HG02623 (cell line): ENCODE data around the gene NKD2.

Source experiments
- ATAC-seq: cut with Tn5 transposase; IDR thresholded peaks from one replicate; pipeline ENCODE4 v1.9.1; 2021; ENCODE audit warnings: moderate library complexity; ENCODE audit not compliant: unreplicated experiment

The NKD2 gene

DNA sequence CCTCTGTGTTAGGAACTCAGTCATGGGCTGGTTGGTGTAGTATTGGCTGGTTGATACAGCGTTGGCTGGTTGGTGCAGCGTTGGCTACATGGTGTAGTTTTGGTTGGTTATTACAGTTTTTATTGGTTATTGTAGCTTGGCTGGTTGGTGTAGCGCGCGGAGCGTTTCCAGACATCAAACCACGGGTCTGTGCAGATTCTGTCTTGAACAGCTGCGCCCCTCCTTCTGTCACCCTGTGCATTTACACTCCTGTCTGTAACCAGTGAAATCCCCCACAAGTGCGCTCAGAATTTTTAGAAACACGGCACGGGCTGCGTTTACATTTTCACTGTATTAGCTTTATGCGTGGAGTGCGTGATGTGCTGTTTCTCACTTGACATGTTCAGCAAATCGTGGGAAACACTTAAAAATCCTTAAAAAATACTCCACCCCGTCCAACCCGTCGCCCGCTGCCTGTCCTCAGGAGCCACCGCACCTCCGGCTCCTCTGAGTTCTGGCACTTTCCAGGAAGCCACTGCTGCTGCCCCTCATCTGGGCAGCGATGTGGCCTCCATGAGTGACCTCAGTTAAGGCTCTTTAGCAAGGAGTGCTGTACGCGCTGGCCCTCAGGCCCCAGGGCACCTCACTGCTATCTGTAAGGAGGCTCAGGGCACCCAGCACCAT, 20.8 kb downstream of the NKD2 start:
- ATAC-seq, result no peak

- no peak for ATAC-seq
Observed at GRCh38 chr5:1029945-1030625, 21.5 kb downstream of the NKD2 start.

- ATAC-seq, result no peak
Observed at GRCh38 chr5:1030801-1031271, 22.2 kb downstream of the NKD2 start.

GRCh38 chr5:1031306-1031959, 22.8 kb downstream of the NKD2 start:
- ATAC-seq, result no peak

DNA sequence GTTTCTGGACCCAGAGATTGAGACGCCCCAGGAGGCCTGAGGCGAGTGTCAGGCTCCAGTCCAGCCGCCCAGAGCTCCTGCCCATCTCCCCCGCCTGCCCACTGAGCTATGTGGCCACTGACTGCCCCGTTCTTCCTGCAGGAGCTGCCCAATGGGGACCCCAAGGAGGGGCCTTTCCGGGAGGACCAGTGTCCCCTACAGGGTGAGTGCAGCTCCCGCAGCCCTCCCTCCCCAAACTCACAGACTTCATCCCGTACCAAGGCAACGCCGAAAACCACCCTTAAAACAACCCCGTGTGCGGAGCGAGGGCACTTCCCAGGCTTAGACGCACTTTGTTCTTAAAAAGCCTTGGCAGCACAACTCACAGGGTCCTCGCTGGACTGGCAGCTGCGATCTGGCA, 23.4 kb downstream of the NKD2 start:
- ATAC-seq, result no peak

- no peak for ATAC-seq
Observed at GRCh38 chr5:1032551-1033027, 24.0 kb downstream of the NKD2 start.

- no peak for ATAC-seq
Observed at GRCh38 chr5:1033178-1033577, 24.6 kb downstream of the NKD2 start.

DNA sequence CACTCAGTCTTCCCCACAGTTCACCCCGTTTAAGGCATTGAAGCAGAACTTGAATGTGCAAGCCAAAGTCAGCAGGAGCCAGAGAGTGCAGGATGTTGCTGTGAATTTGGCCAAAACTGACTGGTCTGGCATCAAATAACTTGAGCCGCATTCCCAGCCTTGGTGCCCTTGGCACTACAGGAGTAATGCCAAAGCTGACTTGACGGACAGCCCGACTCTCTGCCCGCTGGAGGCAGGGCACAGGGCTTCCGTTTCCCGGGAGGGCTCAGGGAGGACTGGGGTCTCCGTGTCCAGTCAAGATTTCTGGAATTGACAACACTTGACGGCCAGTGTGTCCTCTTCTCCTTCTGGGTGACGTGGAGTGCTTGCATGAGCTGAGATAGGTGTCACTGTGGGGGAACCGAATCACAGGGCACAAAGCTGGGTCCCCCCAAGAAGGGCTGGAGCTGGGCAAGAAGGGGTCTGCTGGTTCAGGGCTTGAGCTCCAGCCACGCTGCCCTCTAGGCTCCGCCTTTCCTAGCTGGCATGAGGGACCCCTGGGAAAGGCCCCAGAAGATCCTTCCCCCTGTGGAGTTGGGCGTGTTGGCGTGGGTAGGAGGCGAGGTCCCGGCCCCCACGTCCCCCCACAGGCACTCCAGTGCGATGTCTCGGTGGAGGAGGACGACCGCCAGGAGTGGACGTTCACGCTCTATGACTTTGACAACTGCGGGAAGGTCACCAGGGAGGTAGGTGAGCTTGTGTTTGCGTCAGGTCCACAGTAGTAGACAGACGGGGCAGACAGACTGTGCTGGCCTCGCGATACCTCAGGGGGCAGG, 25.2 kb downstream of the NKD2 start:
- no peak for ATAC-seq

GRCh38 chr5:1034421-1034905, 25.9 kb downstream of the NKD2 start:
- no peak for ATAC-seq

DNA sequence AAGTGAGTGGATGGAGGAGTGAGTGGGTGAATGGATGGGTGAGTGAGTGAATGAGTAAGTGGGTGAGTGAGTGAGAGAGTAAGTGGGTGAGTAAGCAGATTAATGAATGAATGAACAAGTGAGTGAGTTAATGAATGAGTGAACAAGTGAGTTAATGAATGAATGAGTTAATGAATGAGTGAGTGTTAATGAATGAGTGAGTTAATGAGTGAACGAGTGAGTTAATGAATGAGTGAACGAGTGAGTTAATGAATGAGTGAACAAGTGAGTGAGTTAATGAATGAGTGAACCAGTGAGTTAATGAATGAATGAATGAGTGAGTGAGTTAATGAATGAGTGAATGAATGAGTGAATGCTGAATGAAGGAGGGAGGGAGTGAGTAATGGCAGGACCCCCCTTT, 26.4 kb downstream of the NKD2 start:
- no peak for ATAC-seq

DNA sequence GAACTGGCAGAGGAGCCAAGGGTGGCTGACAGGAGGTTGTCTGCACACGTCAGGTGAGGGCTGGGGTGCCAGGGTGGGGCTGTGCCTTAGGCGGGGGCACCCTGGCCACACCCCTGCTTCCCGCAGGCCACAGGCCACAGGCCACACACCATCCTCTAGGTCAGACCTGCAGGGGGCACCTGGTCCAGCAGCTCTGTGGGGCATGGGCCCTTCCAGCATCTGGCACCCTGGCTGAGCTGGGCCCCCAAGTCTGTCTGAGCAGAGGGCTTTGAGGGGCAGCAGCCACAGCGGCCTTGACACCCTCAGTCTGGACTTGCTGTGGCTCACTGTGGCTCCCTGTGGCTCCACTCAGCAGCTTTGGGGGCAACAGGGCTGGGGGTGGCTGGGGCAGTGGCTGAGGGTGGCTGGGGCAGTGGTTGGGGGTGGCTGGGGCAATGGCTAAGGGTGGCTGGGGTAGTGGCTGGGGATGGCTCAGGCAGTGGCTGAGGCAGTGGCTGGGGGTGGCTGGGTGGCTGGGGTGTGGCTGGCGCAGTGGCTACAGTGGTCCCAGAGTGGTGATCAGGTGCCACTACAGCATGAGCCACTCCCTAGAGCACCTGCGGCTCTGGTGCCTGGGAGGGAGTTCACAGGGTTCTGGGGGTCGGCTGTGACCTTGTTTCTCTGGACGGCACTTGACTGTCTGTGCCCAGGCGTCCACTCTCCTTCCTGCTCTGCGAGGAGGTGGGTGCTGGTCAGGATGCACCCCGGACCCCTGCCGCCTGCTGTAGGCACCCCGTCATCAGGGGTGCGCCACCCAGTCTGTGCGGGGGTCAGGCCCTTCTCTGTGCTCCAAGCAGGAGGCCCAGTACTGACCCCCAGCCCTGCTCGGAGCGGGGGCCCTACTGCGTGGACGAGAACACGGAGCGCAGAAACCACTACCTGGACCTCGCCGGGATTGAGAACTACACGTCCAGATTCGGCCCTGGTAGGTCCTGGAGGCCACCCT, 27.1 kb downstream of the NKD2 start:
- ATAC-seq, result no peak

DNA sequence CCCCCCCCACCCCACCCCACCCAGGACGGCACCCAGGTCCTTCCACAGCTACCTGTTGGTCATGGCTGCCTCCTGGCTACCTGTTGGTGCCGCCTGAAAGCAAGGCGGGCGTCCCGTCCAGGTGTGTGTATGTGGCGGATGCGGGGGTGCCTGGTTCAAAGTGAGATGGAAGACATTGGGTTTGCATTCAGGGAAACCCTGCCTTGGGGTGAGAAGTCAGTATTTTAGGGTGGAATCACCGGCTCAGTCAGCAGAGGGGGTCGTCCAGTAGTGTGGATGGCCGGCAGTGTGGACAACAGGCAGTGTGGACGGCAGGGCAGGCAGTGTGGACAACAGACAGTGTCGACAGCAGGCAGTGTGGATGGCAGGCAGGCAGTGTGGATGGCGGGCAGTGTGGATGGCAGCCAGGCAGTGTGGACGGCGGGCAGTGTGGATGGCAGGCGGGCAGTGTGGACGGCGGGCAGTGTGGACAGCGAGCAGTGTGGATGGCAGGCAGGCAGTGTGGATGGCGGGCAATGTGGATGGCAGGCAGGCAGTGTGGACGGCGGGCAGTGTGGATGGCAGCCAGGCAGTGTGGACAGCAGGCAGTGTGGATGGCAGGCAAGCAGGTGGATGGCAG, 28.0 kb downstream of the NKD2 start:
- no peak for ATAC-seq

DNA sequence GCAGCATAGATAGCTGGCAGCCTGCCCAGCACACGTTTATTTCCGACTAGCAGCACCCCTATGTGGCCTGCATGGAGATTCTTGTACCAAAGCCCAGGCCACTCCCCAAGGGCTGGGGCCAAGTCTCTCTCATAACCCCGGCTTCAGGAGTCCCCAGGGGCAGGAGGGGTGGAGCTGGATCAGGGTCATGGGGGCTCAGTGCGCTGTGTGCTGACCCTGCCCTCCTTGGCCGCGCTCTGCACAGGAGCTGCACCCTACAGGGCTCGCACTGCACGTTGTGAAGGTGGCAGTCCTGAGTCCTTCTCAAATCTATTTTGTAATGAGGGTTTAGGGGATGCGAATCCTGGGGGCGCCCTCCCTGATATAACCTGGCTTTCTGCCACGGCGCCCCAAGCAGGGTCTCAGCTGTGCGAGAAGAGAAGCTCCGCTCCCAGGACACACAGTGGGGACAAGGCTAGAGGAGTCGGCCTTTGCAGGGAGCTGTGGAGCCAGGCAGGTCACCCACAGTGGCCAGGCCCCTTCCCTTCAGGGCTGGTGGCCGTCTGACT, 28.6 kb downstream of the NKD2 start:
- ATAC-seq, result no peak

DNA sequence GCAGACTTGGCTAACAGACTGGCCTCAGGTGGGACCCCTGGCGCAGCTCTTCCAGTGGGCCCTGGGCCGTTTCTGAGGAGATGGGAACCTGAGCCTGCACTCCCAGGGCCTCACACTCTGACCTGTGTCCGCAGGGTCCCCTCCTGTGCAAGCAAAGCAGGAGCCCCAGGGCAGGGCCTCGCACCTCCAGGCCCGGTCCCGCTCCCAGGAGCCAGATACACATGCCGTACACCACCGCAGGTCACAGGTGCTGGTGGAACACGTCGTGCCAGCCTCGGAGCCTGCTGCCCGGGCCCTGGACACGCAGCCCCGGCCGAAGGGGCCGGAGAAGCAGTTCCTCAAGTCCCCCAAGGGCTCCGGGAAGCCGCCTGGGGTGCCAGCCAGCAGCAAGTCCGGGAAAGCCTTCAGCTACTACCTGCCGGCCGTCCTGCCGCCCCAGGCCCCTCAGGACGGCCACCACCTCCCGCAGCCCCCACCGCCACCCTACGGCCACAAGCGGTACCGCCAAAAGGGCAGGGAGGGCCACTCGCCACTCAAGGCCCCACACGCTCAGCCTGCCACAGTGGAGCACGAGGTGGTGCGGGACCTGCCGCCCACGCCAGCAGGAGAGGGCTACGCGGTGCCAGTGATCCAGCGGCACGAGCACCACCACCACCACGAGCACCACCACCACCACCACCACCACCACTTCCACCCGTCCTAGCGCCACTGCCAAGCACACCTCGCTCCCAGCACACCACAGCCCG, 29.2 kb downstream of the NKD2 start:
- no peak for ATAC-seq

DNA sequence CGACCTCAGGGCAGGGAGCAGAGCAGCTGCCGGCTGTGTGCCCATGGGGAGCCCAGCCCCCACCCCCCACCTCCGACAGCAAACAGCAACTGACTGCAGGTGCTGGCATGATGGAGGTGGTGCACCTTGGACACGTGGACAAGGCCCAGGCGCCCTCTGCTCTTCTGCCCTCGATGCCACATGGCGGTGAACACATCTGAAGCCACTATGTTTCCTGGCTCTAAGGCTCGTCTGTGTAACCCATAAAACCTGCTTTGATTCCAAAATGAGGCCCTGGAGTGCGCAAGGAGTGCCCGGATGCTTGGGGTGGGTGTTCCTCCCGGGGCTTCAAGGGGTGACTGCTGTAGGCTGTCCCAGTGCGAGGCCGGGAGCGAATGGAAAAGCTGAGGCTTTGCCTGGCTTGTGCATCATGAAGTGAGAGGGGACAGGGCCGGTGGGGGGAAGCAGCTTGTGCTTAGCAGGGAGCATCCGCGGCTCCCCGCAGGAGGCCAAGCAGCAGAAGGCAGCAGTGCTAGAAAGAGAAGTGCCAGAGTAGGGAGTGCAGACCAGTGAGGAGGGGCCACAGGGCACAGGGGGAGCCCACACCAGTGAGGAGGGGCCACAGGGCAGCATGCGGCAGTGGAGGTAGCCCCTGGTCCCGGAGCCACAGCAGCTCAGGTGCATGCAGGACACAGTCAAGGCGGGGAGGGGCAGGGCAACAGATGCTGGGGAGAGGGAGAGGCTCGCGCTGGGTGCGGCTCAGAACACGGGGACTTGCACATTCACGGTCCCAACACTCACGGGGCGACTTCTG, 30.0 kb downstream of the NKD2 start:
- no peak for ATAC-seq

DNA sequence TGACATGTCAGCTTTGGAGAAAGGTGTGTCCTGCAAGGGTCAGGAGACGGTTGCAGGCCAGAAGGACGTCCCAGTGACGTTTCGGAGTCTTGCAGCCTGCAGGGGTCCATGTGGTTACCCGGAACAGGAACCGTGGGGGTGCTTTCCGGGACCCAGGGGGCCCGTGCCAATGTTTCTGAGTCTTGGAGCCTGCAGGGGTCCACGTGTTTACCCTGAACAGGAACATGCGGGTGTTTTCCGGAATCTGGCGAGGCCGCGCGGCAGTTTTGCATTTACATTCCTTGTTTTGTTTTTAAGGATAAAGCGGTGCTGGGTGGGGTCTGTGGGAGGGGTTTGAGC, 30.6 kb downstream of the NKD2 start:
- no peak for ATAC-seq

- ATAC-seq, result no peak
Observed at GRCh38 chr5:1039706-1040260, 31.2 kb downstream of the NKD2 start.
